CD4-positive, alpha-beta T cell treated with Interferon alpha-2 for 1 hour (primary cell): Measurements from ENCODE around the gene EPHX1.

Experiments used
- DNase-seq, 2 donors: peaks; one replicate each; pipeline ENCODE4 v3.0.0-alpha.2; 2020 to 2022

The EPHX1 gene

GRCh38 chr1:225866061-225866837 is 56.3 kb downstream of the EPHX1 start:
- DNase-seq, result peak; percentile 57 to 65

- no peak for DNase-seq
Observed at GRCh38 chr1:225866981-225867380, 57.1 kb downstream of the EPHX1 start.

GRCh38 chr1:225868631-225869330 is 58.9 kb downstream of the EPHX1 start:
- no peak for DNase-seq

GRCh38 chr1:225870911-225871310 is 61.0 kb downstream of the EPHX1 start:
- DNase-seq, result no peak

- peak in 1 of 2 donors; percentile 34 for DNase-seq
Observed at GRCh38 chr1:225871359-225872074, 61.6 kb downstream of the EPHX1 start.

- DNase-seq, result no peak
Observed at GRCh38 chr1:225872075-225872430, 62.1 kb downstream of the EPHX1 start.

- no peak for DNase-seq
Observed at GRCh38 chr1:225873281-225873850, 63.4 kb downstream of the EPHX1 start.

- DNase-seq, result no peak
Observed at GRCh38 chr1:225874431-225874830, 64.5 kb downstream of the EPHX1 start.

GRCh38 chr1:225875044-225875815 is 65.3 kb downstream of the EPHX1 start:
- no peak for DNase-seq

GRCh38 chr1:225876900-225877510 is 67.1 kb downstream of the EPHX1 start:
- DNase-seq, result no peak

- DNase-seq, result peak in 1 of 2 donors; percentile 30
Observed at GRCh38 chr1:225877580-225877979, 67.7 kb downstream of the EPHX1 start.

GRCh38 chr1:225878282-225878681 is 68.4 kb downstream of the EPHX1 start:
- DNase-seq, result no peak

- peak in 1 of 2 donors; percentile 37 for DNase-seq
Observed at GRCh38 chr1:225879521-225880221, 69.7 kb downstream of the EPHX1 start.

- DNase-seq, result no peak
Observed at GRCh38 chr1:225880222-225880588, 70.3 kb downstream of the EPHX1 start.

GRCh38 chr1:225880636-225881035 is 70.7 kb downstream of the EPHX1 start:
- DNase-seq, result no peak

- peak; percentile 31 to 63 for DNase-seq
Observed at GRCh38 chr1:225881081-225881958, 71.4 kb downstream of the EPHX1 start.

- DNase-seq, result peak; percentile 89 to 91
Observed at GRCh38 chr1:225881959-225882693, 72.2 kb downstream of the EPHX1 start, which contains the start of gene TMEM63A. TSS of gene TMEM63A (minus strand) at chr1:225882380. CDS start at chr1:225877580, 4,800 bp downstream.

GRCh38 chr1:225882694-225883615 is 73.0 kb downstream of the EPHX1 start:
- DNase-seq, result peak in 1 of 2 donors; percentile 41
